Ovary (tissue), 9 donors: ENCODE data around the gene GAGE13. TPM values are rescaled to one million over a fixed set of nuclear protein-coding genes. Genes with fewer than 3 reads are reported as not detected.
A peak's percentile ranks its signal among the peaks of the same experiment; 100 is the strongest.
"Not testable (repeated sequence)": the region's sequence is repeated elsewhere in the genome, so short reads cannot be mapped to it uniquely, and the experiment has no call there.

Experiments
- DNase-seq, 5 donors: peaks; one replicate each; pipeline ENCODE4 v3.0.0-alpha.2; 2019 to 2020
- H3K27ac ChIP-seq, 2 donors: fragments of 200-600 bp; one replicate each; pipeline versions ENCODE4 v1.5.1 to v1.8.0; 2019 to 2022
- H3K27me3 ChIP-seq: fragments of 200-600 bp; one replicate; pipeline ENCODE4 v1.8.0; 2022
- H3K36me3 ChIP-seq: fragments of 200-600 bp; sonication (generic); one replicate; pipeline ENCODE4 v1.5.1; 2019
- H3K4me1 ChIP-seq: one replicate; pipeline ENCODE4 v1.8.1; 2013; ENCODE audit warnings: mild to moderate bottlenecking, moderate library complexity; ENCODE audit not compliant: insufficient read depth
- H3K4me3 ChIP-seq: fragments of 200-600 bp; sonication (generic); one replicate; pipeline ENCODE4 v1.5.1; 2017
- H3K9me3 ChIP-seq, 2 donors: fragments of 200-600 bp in 1 of 2; sonication (generic) in 1 of 2; one replicate each; pipeline versions ENCODE4 v1.5.1 to v1.8.1; 2013 to 2019; ENCODE audit warnings: mild to moderate bottlenecking in 1 of 2, moderate library complexity in 1 of 2
- CTCF ChIP-seq, 3 donors: fragments of 450-650 bp in 2 of 3; fragments of 200-600 bp in 1 of 3; IDR thresholded peaks; one replicate each; pipeline versions ENCODE4 v1.5.1 to v1.8.0; 2016 to 2022; ENCODE audit warnings: antibody characterized with exemption in 3 of 3, mild to moderate bottlenecking in 1 of 3
- EP300 ChIP-seq: sonication (generic); formaldehyde crosslinking; IDR thresholded peaks from one replicate; pipeline ENCODE4 v1.6.1; 2017; ENCODE audit warnings: antibody characterized with exemption
- POLR2A ChIP-seq: fragments of 450-650 bp; IDR thresholded peaks from one replicate; pipeline ENCODE4 v1.6.1; 2017; ENCODE audit warnings: antibody characterized with exemption, mild to moderate bottlenecking, moderate library complexity
- WGBS, 3 donors: extraction: QIAGEN DNeasy Blood & Tissue Kit in 1 of 3; methylation state at CpG; one replicate each; pipeline versions ENCODE4 v1.1.5 to v1.1.7; 2013 to 2017; 5-methylcytosine and 5-hydroxymethylcytosine counted together
- intact Hi-C, 4 donors: fragments of 100-400 bp; cut with DNase I; formaldehyde crosslinking; loops; one replicate each; pipeline versions ENCODE4 v1.11.0 to v1.15.1; 2022 to 2023
- polyA plus RNA-seq, 2 donors: library from polyadenylated mRNA; stranded (reverse); fragments of 200-250 nt in 1 of 2; fragments of 350-450 nt in 1 of 2; fragmentation: Illumina TruSeq in 1 of 2; extraction: RNeasy Lipid Tissue Mini Kit (QIAGEN cat#74804) in 1 of 2; gene quantifications; one replicate each; pipeline ENCODE4 v1.2.3, GENCODE V29; 2013 to 2014
- total RNA-seq, 7 donors: library from RNA; depleted of rRNA in 2 of 7; stranded (reverse); fragments of >200 nt in 2 of 7; fragmentation: NEBNext Ultra II Directional in 3 of 7; extraction: Animal tissue kit (Norgen Biotek cat#: 25700) in 3 of 7; gene quantifications; one replicate each; pipeline versions ENCODE4 v1.1.0 to v1.2.4, GENCODE V29; 2016 to 2023
- donor health status: DM: no; HTN: no; CAD: no; lungs with moderate emphysema.
- donor health status: DM: no; HTN: no; CAD: no.
- donor health status: Bipolar disorder and iron deficiency.
- donor health status: DM: yes; HTN: yes; CAD: no.
- donor health status: DM: no; HTN: no; CAD: no.
- donor health status: DM: yes; HTN: yes; CAD: no.

GAGE13 gene
- total and polyA plus RNA-seq, 9 donors, result 0.69 TPM; not detected in 8

GRCh38 chrX:49287665-49288064 is 43.7 kb upstream of the GAGE13 start:
- no peak overlapping the region for H3K27ac ChIP-seq
- intact Hi-C loops, result no loop called here
- H3K4me3 ChIP-seq, result no peak overlapping the region
- no peaks in the 10 kb centered on the region for H3K27me3 ChIP-seq
- TF ChIP-seq CTCF (IDR thresholded peaks at IDR 0.05) (no peak), EP300 (no peak), POLR2A (no peak)
- H3K9me3 ChIP-seq, result no peaks in the 10 kb centered on the region
- DNase-seq, result no peak
- WGBS, 3 donors, result 88 to 100% (median 94%) methylated on average over 1 of the region's 1 CpG
- H3K4me1 ChIP-seq, result peaks cover 2% of the 10 kb centered on the region
- H3K36me3 ChIP-seq, result no peaks in the 10 kb centered on the region

GRCh38 chrX:49290215-49290614 is 41.2 kb upstream of the GAGE13 start:
- no peaks in the 10 kb centered on the region for H3K36me3 ChIP-seq
- no peak for TF ChIP-seq CTCF (IDR thresholded peaks at IDR 0.05)
- TF ChIP-seq EP300, result no peak
- no peak for TF ChIP-seq POLR2A
- H3K27me3 ChIP-seq, result no peaks in the 10 kb centered on the region
- no peak for DNase-seq
- intact Hi-C loops, result loop anchor here in 1 of 4 donors (10.0 kb wide), 1 partner anchor 465 kb away; no protein-coding TSS in a partner anchor
- no peak overlapping the region for H3K27ac ChIP-seq
- H3K4me1 ChIP-seq, result no peaks in the 10 kb centered on the region
- H3K9me3 ChIP-seq, result no peaks in the 10 kb centered on the region
- no peak overlapping the region for H3K4me3 ChIP-seq
- WGBS, 3 donors, result 50 to 64% (median 56%) methylated on average over 7 of the region's 7 CpGs

- H3K4me1 ChIP-seq, result no peaks in the 10 kb centered on the region
- intact Hi-C loops, result loop anchor here in 1 of 4 donors (10.0 kb wide), 1 partner anchor 463 kb away; no protein-coding TSS in a partner anchor
- no peak overlapping the region for H3K27ac ChIP-seq
- no peak for TF ChIP-seq POLR2A
- TF ChIP-seq CTCF (IDR thresholded peaks at IDR 0.05), result peak; percentile 31 to 42 (median 31)
- H3K4me3 ChIP-seq, result no peak overlapping the region
- no peaks in the 10 kb centered on the region for H3K36me3 ChIP-seq
- no peaks in the 10 kb centered on the region for H3K27me3 ChIP-seq
- 26 to 40% (median 39%) methylated on average over 11 of the region's 11 CpGs for WGBS, 3 donors
- peak; percentile 50 to 71 (median 60) for DNase-seq
- H3K9me3 ChIP-seq, result no peaks in the 10 kb centered on the region
These were observed 39.6 kb upstream of the GAGE13 start for GRCh38 chrX:49291615-49292337.

GRCh38 chrX:49292400-49293362 is 38.7 kb upstream of the GAGE13 start:
- Histone ChIP-seq H3K4me1 (no peaks in the 10 kb centered on the region), H3K9me3 (no peaks in the 10 kb centered on the region), H3K4me3 (no peak overlapping the region), H3K27ac (no peak overlapping the region), H3K27me3 (no peaks in the 10 kb centered on the region), H3K36me3 (no peaks in the 10 kb centered on the region)
- DNase-seq, result no peak
- 61 to 73% (median 68%) methylated on average over 17 of the region's 17 CpGs for WGBS, 3 donors
- intact Hi-C loops, result loop anchor here in 1 of 4 donors (10.0 kb wide), 1 partner anchor 462 kb away; no protein-coding TSS in a partner anchor
- TF ChIP-seq POLR2A, result no peak
- TF ChIP-seq CTCF (IDR thresholded peaks at IDR 0.05), result no peak
- no peak for TF ChIP-seq EP300

GRCh38 chrX:49299293-49299692 is 32.1 kb upstream of the GAGE13 start:
- H3K4me1 ChIP-seq, H3K27ac ChIP-seq, H3K27me3 ChIP-seq, DNase-seq, H3K36me3 ChIP-seq, H3K9me3 ChIP-seq, H3K4me3 ChIP-seq: not testable (repeated sequence)
- intact Hi-C loops, result loop anchor here in 1 of 4 donors (10.0 kb wide), 1 partner anchor 456 kb away; no protein-coding TSS in a partner anchor
- whole genome bisulfite sequencing, 3 donors, result 84 to 95% (median 92%) methylated on average over 5 of the region's 5 CpGs
